IPS-20b (cell line): ENCODE measurements around the gene SLCO2B1.
"Not testable (repeated sequence)": the region's sequence is repeated elsewhere in the genome, so short reads cannot be mapped to it uniquely, and the experiment has no call there.

ENCODE experiments used
- H3K27ac ChIP-seq: one replicate; pipeline ENCODE4 v1.5.1; 2013; ENCODE audit warnings: low read length
- H3K27me3 ChIP-seq: 2 replicates; pipeline ENCODE4 v1.6.1; 2013; ENCODE audit warnings: mild to moderate bottlenecking, low read length, inconsistent platforms; ENCODE audit not compliant: insufficient read depth
- H3K36me3 ChIP-seq: 2 replicates; pipeline ENCODE4 v1.6.1; 2013; ENCODE audit warnings: low read depth, mild to moderate bottlenecking, inconsistent platforms, low read length, moderate library complexity; ENCODE audit not compliant: insufficient read depth
- H3K4me1 ChIP-seq: 2 replicates; pipeline ENCODE4 v1.6.1; 2013; ENCODE audit warnings: mild to moderate bottlenecking, control low read depth, inconsistent platforms, low read length, moderate library complexity; ENCODE audit not compliant: insufficient read depth
- H3K4me3 ChIP-seq: 2 replicates; pipeline ENCODE4 v1.5.1; 2013; ENCODE audit warnings: mild to moderate bottlenecking, low read length, inconsistent platforms
- H3K9ac ChIP-seq: 2 replicates; pipeline ENCODE4 v1.6.1; 2013; ENCODE audit warnings: low read depth, mild to moderate bottlenecking, inconsistent platforms, low read length, moderate library complexity
- H3K9me3 ChIP-seq: 2 replicates; pipeline ENCODE4 v1.6.1; 2013; ENCODE audit warnings: mild to moderate bottlenecking, low read depth, low read length, inconsistent platforms; ENCODE audit not compliant: insufficient read depth

Gene SLCO2B1

GRCh38 chr11:75150879-75151278, at the start of gene SLCO2B1:
Gene SLCO2B1 (plus strand): TSS chr11:75151107. CDS start chr11:75151382, 275 bp downstream.
- no peaks in the 10 kb centered on the region for H3K9me3 ChIP-seq
- no peaks in the 10 kb centered on the region for H3K4me1 ChIP-seq
- H3K27ac ChIP-seq = no peak within 1 kb of the TSS
- no peaks in the 10 kb centered on the region for H3K36me3 ChIP-seq
- no peak within 1 kb of the TSS for H3K9ac ChIP-seq
- H3K4me3 ChIP-seq = no peak within 1 kb of the TSS
- no peaks in the 10 kb centered on the region for H3K27me3 ChIP-seq

- Histone ChIP-seq H3K9ac (no peak overlapping the region), H3K4me1 (0 out of 2 replicates have a peak, but pooled peaks cover 3% of the 10 kb centered on the region), H3K27me3 (no peaks in the 10 kb centered on the region), H3K36me3 (no peaks in the 10 kb centered on the region), H3K4me3 (no peak overlapping the region), H3K9me3 (no peaks in the 10 kb centered on the region), H3K27ac (no peak overlapping the region)
These were observed 49.3 kb upstream of the SLCO2B1 start for GRCh38 chr11:75101424-75102128.

- H3K27me3 ChIP-seq = no peaks in the 10 kb centered on the region
- 0 out of 2 replicates have a peak, but pooled peaks cover 3% of the 10 kb centered on the region for H3K4me1 ChIP-seq
- no peak overlapping the region for H3K4me3 ChIP-seq
- no peak overlapping the region for H3K9ac ChIP-seq
- H3K27ac ChIP-seq = no peak overlapping the region
- H3K36me3 ChIP-seq = no peaks in the 10 kb centered on the region
- no peaks in the 10 kb centered on the region for H3K9me3 ChIP-seq
These were observed 47.4 kb upstream of the SLCO2B1 start for GRCh38 chr11:75103380-75104026.

GRCh38 chr11:75105462-75105925, 45.4 kb upstream of the SLCO2B1 start:
- H3K27ac ChIP-seq = no peak overlapping the region
- H3K4me1 ChIP-seq = 0 out of 2 replicates have a peak, but pooled peaks cover under 1% of the 10 kb centered on the region
- no peak overlapping the region for H3K9ac ChIP-seq
- no peaks in the 10 kb centered on the region for H3K27me3 ChIP-seq
- H3K36me3 ChIP-seq = no peaks in the 10 kb centered on the region
- H3K4me3 ChIP-seq = no peak overlapping the region
- no peaks in the 10 kb centered on the region for H3K9me3 ChIP-seq

GRCh38 chr11:75105967-75106681, 44.8 kb upstream of the SLCO2B1 start:
- not testable (repeated sequence) for H3K9me3 ChIP-seq, H3K27me3 ChIP-seq, H3K4me1 ChIP-seq, H3K4me3 ChIP-seq, H3K36me3 ChIP-seq, H3K27ac ChIP-seq, H3K9ac ChIP-seq

- Histone ChIP-seq H3K4me1 (no peaks in the 10 kb centered on the region), H3K36me3 (no peaks in the 10 kb centered on the region), H3K27me3 (no peaks in the 10 kb centered on the region), H3K9me3 (no peaks in the 10 kb centered on the region), H3K27ac (no peak overlapping the region), H3K9ac (no peak overlapping the region), H3K4me3 (no peak overlapping the region)
These were observed 43.7 kb upstream of the SLCO2B1 start for GRCh38 chr11:75107187-75107586.

GRCh38 chr11:75112200-75112599, 38.7 kb upstream of the SLCO2B1 start:
- Histone ChIP-seq H3K9ac (no peak overlapping the region), H3K27ac (no peak overlapping the region), H3K27me3 (no peaks in the 10 kb centered on the region), H3K9me3 (no peaks in the 10 kb centered on the region), H3K4me1 (no peaks in the 10 kb centered on the region), H3K4me3 (no peak overlapping the region), H3K36me3 (no peaks in the 10 kb centered on the region)

- H3K27me3 ChIP-seq = no peaks in the 10 kb centered on the region
- peaks cover 4% of the 10 kb centered on the region; the same call in 1 of the 2 replicates for H3K9me3 ChIP-seq
- H3K4me1 ChIP-seq = no peaks in the 10 kb centered on the region
- no peak overlapping the region for H3K4me3 ChIP-seq
- no peaks in the 10 kb centered on the region for H3K36me3 ChIP-seq
- H3K27ac ChIP-seq = no peak overlapping the region
- H3K9ac ChIP-seq = no peak overlapping the region
These were observed 37.9 kb upstream of the SLCO2B1 start for GRCh38 chr11:75113030-75113429.

GRCh38 chr11:75114465-75114864, 36.4 kb upstream of the SLCO2B1 start:
- no peaks in the 10 kb centered on the region for H3K27me3 ChIP-seq
- H3K9me3 ChIP-seq = peaks cover 15% of the 10 kb centered on the region; the same call in 1 of the 2 replicates

GRCh38 chr11:75118577-75118976, 32.3 kb upstream of the SLCO2B1 start:
- Histone ChIP-seq H3K36me3 (no peaks in the 10 kb centered on the region), H3K27me3 (no peaks in the 10 kb centered on the region), H3K9ac (no peak overlapping the region), H3K9me3 (peaks cover 15% of the 10 kb centered on the region; the same call in 1 of the 2 replicates), H3K4me1 (no peaks in the 10 kb centered on the region), H3K4me3 (no peak overlapping the region), H3K27ac (no peak overlapping the region)

More at GRCh38 chr11:75114465-75114864, 36.4 kb upstream of the SLCO2B1 start:
- Histone ChIP-seq H3K9ac (no peak overlapping the region), H3K4me1 (no peaks in the 10 kb centered on the region), H3K36me3 (no peaks in the 10 kb centered on the region), H3K4me3 (no peak overlapping the region), H3K27ac (no peak overlapping the region)

GRCh38 chr11:75126564-75126963, 24.3 kb upstream of the SLCO2B1 start:
- no peak overlapping the region for H3K4me3 ChIP-seq
- no peaks in the 10 kb centered on the region for H3K4me1 ChIP-seq
- no peaks in the 10 kb centered on the region for H3K27me3 ChIP-seq
- no peak overlapping the region for H3K9ac ChIP-seq
- no peak overlapping the region for H3K27ac ChIP-seq
- peaks cover 9% of the 10 kb centered on the region for H3K9me3 ChIP-seq
- H3K36me3 ChIP-seq = no peaks in the 10 kb centered on the region
